Measurements from ENCODE around the gene CDK9. TPM values are rescaled to one million over a fixed set of nuclear protein-coding genes. Genes with fewer than 3 reads are reported as not detected.

The CDK9 gene
- total RNA-seq, 1 donor from 2014 or later, result 47.2 TPM

DNA sequence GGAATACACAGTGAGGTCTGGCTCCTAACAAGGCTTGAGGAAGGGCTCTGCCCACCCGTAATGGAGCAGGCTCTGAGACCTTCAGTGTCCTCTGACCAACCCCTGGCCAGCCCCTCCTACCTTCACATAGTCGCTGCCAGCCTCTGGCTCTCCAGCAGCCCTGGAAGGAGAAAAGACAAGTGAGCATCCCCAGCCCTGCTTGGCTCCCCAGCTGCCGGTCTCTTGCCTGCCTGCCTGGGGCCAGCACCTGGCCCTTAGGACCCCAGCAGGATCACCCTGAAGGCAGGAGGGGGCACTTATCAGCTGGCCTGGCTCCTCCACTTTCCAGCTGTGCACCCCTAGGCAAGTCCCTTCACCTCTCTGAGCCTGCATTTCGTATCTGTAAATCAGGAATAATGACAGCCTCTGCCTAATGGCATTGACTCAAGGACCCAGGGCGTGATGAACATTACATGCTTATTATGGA, 24.3 kb upstream of the CDK9 start:
- no peak for DNase-seq

DNA sequence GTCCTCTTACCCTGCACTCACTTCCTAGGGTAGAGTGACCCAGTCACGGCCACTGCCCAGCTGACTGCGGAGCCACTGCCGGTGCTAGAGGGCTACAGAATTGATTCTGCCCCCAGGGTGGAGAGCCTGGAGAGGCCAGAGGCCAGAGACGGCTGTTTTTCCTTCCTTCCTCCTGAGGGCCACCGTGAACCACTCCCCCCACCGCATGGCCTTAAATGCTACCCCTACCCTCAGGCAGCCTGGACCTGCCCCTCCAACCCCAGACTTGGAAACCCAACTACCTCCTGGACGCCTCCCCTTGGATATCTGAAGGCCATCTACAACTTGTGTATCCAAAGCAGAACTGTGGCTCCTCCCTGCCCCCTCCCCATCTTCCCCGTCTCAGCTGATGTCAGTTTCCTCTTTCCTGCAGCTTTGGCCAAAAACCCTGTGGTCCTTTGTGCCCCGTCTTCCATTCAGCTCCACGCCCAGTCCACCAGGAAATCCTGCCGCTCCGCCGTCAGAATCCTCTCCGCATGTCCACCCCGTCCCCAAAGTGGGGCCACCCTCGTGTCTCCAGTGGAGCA, 23.6 kb upstream of the CDK9 start:
- DNase-seq, result no peak

DNA sequence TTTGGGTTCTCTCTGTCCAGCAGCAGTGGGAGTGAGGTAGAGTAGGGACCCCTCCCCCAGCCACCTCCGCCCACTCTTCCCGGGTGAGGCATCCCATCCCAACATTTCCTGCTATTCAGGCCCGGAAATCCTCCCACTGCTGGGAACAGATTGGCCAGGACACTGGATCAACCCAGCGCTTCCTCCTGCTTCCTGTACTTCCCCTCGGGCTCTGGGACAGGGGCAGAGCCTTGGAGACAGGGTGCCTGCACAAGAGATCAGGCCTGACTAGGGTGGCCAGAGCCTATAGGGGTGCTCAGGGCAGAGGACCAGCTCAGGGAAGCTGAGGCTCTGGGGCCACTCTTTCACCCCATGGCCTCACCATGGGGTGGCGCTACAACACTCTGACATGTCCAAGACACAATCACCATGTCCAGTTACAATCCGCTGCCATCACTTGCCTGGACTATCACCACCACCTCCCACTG, 21.9 kb upstream of the CDK9 start:
- no peak for DNase-seq

DNA sequence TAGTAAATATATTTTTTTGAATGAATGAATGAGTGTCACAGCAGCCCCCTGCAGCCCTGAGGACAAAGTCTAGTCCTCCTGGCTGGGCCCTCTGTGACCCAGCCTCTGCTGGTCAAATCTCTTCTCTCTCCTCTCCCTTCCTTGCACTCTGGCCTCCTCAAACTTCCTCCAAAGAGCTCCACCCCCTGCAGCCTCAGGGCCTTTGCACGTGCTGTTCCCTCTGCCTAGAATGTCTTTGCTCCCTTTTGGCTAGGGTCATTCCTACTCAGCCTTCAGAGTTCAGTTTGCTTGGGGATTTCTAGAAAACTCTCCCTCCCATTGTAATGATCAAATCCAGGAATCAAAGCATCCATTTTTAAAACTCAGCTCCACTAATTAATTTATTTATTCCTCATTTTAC, 20.4 kb upstream of the CDK9 start:
- no peak for DNase-seq

DNA sequence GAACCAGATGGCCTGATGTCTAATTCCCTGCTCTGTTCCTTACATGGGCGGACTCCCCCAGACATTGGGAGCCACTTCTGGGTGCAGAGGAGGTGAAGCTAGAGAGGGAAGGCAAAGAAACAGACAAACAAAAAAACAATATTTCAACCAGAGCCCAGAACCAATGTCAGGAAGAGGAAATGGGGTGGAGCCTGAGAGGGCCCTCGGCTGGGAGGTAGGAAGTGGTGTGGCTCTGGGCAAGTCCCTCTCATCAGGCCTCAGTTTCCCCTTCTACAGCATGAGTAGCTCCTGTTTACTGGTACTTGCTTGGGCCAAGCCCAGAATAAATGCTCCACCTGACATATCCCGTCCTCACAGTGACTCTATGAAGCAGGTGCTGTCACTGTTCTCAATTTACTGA, 18.4 kb upstream of the CDK9 start:
- DNase-seq, result no peak

DNA sequence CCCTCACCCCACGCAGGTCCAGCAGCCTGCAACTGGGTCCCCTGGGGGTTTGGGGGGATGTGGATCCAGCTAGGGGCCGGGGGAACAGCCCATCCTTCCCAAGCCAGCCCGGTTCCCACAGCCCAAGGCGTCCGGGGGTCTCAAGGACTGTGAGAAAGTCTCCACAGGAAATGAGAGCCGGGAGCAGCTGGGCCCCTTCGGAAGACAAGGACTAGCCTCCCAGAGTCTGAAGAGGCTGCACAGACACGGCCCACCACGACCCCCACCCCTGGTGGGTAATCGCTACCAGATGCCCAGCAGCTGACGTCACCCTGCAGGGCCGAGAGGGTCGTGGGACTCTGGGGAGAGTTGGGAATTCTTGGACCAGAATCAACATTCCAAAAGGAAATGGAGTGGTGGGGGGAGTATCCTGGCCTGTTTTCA, 17.9 kb upstream of the CDK9 start:
- peak; percentile 69 for DNase-seq

DNA sequence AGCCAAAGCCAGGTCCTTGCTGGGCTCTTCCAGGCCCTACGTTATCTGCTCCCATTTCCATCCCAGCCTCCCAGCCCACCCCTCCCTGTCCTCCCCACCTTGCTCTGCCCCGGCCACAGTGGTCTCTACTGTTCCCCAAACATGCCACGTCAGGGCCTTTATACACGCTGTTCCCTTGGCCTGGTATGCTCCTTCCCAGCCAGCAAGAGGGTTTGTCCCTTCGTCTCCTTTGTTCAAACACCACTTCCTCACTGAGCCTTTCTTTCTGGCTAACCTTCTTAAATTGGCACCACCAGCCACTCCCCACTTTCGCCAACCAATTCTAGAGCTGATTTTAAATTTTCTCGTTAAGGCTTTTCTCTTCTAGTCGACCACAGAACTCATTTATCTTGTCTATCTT, 17.1 kb upstream of the CDK9 start:
- DNase-seq, result no peak

DNA sequence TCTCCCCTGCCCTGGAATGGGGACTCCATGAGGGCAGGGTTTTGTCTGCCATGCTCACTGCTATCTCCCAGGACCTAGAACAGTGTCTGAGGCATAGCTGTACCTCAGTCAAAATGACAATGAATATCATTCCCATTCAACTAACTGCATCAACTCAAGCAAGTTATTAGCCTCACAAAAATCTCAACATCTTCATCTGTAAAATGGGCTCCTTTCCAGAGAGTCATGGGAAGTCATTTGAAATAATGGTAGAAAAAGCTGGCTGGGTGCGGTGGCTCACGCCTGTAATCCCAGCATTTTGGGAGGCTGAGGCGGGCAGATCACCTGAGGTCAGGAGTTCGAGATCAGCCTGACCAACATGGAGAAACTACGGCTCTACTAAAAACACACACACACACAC, 16.7 kb upstream of the CDK9 start:
- no peak for DNase-seq

DNA sequence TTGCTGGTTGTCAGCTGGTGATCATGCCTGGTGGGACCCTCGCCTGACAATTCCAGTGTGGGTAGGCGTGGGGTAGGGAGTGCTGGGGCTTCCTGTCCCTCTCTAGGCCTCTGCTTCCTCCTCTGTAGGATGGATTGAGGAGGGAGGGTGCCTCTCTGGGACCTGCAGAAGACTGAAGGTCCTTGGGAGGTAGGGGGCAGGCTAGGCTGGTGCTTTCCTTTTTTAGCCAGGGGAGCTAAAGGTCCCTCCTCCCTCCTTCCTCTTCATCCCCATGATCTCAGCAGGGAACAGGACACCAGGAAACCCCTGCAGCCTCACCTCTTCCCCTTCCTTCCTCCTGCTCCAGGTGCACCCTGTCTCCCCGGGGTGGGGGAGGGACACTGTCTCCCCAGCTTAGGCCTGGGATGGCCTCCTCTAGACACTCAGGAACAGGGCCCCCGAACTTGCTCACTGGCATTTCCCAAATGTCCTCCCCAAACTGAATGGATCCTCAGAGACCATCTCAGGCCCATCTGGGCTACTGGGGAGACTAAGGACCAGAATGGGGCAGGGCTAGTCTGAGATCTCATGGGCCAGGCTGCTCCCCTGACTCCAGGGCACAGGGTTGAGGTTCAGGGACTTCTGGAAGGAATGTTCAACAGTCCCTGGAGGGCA, 15.8 kb upstream of the CDK9 start:
- DNase-seq, result no peak

DNA sequence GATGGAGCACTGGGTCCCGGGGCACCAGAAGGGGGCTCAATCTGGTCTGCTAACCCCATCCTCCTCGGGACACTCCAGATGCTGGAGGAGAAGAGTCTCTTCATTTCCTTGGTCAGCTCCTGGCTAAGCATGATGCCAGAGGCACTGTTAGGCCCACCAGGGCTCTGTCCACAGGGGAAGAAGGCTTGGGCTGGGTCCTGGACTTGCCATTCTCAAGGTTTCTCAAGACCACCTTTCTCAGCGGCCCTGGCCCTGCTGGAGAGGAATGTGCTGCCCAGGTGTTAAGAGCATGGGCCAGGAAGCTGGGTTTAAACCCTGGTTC, 15.3 kb upstream of the CDK9 start:
- no peak for DNase-seq

DNA sequence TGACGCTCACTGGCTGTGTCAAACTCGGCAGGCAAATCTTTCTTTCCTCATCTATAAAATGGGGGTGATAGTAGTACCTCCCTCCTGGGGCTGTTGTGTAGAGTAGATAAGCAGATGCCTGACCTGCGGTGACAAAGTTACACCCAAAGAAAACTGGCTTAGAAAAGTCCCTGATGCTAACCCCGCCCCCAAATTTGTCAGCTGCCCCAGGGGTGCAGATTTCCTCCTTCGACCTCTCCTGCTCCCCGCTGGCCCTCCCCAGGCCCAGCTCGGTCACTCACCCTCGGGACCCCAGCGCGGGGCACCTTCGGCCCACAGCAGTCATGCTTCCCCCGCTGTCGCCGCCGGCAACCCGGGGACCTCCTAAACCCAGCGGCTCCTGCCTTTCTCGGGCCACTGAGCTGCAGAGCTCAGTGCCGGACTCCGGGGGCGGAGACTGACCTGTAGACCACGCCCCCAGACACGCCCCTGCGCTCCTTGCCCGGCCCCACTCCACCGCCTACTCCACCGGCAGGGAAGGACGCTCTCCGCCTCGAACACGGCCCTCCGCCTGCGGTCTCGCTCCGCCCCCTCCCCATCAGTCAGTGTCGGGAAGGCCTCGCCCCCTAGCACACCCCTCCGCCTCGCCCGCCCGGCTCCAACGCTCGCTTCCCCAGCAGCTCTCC, 14.8 kb upstream of the CDK9 start:
- peak; percentile 99 for DNase-seq

DNA sequence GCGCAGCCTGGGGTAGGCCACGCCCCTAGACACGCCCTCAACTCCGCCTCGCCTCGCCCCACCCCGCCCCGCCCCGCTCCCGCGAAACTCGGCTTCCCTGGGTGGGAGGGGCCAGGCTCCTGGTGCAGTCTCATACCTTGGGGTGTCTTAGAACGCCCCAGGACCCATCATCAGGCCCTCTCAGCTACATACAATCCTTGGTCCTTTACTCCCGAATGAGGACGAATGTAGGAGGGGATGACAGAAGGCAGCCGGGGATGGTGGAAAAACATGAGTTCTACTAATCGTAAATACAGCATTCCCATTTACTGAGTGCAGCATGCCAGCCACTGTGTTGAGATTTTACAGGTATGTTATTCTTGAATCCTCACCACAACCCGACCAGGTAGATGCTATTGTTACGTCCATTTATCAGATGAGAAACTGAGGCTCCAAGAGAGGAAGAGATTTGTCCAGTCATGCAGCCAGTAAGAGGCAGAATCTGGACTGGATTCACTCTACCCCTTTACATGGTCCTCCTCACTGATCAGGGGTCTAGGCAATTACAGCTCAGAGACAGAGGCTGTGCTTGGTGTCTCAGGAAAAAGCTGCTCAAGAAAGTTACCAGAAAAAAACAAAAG, 14.2 kb upstream of the CDK9 start:
- no peak for DNase-seq

DNA sequence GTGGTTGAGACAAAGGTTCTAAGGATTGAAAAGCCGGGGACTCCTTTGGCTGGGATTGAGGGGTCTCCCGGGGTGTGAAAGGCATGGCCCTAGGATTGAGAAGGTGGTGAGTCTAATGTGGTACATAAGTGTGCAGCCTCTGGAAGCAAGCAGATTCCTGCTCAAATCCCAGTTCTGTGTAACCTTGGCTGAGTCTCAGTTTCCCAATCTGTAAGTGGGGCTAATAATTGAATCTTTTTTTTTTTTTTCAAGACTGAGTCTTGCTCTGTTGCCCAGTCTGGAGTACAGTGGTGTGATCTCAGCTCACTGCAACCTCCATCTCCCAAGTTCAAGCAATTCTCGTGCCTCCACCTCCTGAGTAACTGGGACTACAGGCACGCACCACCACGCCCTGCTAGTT, 13.2 kb upstream of the CDK9 start:
- no peak for DNase-seq

DNA sequence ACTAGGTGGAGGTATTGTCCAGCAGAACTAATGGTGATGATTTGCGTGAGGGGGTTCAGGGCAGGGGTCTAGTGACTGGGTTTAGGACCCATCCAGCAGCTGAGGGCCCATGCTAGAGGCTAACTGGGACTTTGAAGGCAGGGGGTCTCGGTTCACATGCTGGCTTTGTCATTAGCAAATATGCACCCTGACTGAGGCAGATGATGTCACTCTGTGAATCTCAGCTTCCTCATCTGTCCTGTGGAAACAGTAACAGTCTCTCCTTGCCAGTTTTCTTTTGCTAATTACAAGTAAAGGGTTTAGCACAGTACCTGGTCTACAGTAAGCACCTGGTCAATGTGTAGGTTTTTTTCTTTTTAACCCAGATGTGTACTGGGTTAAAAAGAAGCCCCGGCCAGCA, 12.6 kb upstream of the CDK9 start:
- no peak for DNase-seq

DNA sequence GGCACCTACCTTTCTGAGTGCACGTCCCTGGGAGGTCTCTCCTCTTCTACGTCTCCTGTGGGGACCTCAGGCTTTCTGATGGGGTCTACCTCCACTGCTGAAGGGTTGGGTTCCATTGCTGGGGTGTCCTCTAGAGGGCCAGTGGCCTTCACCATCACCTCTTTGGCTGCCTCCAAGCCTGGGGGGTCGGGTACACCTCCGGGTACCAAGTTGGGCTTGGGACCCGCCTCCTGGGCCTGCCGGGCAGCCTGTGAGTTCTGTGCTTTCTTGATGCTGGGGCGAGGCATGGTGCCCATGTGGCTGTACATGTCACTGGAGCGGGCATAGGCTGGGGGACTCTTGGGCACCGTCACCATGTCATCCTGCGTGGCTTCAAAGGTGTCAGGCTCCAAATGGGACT, 11.9 kb upstream of the CDK9 start:
- no peak for DNase-seq

DNA sequence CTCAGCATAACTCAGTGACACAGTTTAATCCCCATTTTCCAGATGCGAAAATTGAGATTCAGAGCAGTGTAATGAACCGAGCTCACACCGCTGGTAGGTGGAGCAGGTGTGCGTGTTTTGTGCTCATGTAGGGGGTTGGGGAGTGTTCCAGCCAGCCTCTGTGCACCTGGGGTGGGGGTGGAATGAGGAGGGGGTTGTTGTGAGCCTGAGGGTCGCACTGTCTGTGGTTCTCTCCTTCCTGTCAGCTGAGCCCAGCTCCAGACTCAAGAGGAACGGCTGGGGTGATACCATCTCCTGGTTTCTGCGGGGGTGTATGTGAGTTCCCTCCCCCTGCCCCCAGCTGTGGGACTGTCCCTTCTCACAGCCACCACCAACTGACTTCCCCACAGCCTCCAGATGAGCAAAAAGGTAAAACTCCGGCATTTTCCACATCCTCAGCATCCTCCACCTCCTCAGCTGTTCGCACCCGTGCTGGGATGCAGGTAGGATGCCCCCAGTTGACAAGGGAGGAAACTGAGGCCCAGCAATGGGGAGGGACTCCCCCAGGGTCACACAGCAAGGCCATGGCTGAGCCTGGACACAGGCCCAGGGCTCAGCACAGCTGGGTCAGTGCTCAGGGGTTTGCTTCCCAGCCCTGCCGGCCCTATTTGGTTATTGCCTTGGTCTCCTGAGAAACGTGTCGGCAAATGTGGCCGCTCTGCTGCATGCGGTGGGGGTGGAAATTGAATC, 9.5 kb upstream of the CDK9 start:
- no peak for DNase-seq

DNA sequence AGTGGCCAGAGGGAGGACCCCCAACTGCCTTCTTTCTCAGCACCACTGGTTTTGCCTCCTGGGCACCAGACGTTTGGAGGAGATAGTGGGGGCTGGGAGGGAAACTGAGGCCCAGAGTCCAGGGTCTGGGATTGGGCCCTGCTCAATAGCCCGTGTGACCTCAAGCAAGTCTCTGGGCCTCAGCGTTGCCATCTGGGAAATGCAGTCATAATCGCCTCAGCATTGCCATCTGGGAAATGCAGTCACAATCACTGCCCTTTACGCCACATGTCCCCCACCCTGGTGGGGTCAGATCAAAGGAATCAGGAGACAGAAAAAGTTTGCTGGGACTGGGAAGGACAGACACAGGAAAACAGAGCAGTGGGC, 8.9 kb upstream of the CDK9 start:
- DNase-seq, result no peak

DNA sequence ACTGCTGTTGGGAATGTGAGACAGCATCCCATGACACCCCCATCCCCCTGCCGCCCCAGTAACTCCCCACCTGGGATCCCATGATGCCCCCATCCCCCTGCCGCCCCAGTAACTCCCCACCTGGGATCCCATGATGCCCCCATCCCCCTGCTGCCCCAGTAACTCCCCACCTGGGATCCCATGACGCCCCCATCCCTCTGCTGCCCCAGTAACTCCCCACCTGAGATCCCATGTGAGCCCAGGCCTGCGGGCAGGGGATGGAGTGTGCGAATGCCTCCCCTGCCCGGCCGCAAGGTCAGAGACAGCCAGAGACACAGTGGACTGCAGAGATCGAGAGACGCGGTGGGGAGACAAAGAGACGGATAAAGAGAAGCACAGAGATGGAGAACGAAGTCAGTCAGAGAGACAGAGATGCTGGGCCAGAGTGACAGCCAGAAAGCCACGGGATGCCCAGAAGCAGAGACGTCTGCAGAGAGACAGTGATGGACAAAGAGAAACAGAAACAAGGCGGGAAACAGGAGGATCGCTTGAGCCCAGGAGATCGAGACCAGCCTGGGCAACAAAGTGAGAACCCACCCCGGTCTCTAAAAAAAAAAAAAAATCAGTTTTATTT, 8.4 kb upstream of the CDK9 start:
- DNase-seq, result no peak

DNA sequence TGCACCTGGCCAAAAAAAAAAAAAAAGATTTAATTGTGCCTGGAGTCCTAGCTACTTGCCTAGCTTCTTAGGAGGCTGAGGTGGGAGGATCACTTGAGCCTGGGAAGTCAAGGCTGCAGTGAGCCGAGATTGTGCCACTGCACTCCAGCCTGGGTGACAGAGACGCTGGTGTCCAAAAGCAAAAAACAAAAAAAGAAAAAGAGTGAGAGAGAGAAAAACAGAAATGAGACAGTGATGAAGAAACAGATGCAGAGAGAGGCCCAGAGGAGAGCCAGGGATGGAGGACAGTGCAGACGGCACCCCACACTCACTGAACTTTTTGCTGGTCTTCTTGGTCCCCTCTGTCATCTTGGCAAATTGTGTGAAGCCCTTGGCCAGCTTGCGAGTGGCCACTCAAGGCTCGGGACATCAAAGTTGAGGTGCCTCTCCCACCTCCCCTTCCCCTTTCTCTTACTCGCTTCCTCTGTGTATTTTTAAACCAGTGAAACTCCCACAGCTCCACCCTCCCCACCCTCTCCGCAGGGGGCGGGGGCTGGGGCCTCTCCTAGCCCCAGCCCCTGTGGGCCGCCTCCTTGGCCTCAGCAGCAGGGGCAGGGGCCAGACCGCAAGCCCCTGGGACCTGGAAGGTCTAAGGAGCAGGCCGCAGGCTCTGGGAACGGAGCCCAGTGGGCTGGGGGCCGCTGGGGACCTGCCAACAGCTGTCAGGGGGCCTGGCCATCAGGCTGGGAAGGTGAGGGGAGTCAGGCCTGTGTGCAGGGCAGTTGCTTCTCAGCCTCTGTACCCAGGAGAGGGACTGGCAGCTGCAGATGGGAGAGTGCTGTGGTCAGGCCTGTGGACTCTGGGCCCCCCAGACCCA, 7.3 kb upstream of the CDK9 start, which contains the start of gene SH2D3C:
Gene SH2D3C (minus strand): TSS at position 387 of the 856 bp plus-strand sequence. CDS start 39 bp downstream, at position 348.
- DNase-seq, result peak; percentile 50

DNA sequence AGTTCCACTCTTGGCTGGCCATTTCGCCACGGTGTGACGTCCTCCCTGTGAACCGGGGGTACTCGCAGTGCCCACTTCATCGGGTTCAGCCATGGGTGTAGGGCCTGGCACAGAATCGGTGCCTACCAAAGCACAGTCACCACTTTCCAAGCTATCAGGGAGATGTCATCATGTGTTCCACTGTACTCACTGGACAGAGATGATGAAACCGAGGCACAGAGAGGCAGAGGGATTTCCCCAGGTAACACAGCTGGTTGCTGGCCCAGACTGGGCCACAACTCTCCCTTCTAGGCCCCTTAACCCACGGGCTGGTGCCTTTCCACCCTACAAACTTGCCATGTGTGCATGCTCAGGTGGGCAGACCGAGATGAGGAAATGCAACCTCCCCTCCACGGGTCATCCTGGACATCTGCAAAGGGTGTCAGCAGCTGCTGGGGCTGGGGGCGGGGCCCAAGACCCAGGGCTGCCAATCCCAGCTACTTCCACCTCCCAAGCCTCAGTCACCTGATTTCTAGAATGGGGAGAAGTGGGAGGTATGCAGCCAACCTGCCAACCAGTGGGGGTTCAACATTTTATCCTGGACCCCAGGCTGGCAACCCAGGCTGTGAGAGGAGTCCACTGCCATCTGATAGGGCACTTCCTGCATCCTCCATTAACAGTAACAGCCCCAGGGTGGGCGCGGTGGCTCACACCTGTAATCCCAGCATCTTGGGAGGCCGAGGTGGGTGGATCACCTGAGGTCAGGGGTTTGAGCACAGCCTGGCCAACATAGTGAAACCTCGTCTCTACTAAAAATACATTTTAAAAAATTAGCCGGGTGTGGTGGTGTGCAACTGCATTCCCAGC, 6.5 kb upstream of the CDK9 start:
- DNase-seq, result no peak

Measured in tongue (tissue), 2 donors.